ENCODE data around the gene RBM34. TPM values are rescaled to one million over a fixed set of nuclear protein-coding genes. Genes with fewer than 3 reads are reported as not detected.

Gene RBM34
- total and polyA plus RNA-seq, 5 experiments from 2014 or later, result 66.1 to 164 (median 92.1) TPM

DNA sequence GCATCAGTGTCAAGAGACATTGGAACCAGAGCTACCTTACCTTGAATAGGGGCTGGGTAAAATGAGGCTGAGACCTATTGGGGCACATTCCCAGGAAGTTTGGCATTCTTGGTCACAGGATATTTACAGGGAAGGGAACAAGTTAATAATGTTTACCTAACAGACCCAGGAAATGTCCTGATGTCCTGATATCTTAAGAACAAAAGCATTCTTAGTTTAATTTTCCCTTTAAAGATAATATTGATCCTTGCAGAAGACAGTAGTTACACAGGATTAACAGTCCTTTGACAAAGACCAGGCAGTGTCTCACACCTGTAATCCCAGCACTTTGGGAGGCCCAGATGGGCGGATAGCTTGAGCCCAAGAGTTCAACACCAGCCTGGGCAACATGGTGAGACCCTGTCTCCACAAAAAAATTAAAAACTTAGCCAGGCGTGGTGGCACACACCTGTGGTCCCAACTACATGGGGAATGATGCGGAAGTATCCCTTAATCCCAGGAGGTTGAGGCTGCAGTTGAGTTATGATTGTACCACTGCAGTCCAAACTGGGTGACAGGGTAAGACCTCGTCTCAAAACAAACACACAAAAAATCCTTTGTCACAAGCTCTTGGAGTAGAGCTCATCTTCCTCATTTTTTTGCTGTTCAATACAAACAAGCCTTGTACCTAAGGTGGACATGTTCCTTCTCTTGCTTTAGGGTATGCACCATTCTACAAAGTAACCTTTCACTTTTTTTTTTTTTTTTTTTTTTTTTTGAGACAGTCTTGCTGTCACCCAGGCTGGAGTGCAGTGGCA is 31.1 kb downstream of the RBM34 start:
- Mint-ChIP-seq H3K27ac (peak overlapping the region; percentile 75 to 99 (median 97)), H3K4me1 (peaks cover 10 to 39% (median 35%) of the 10 kb centered on the region in 4 donors), H3K27me3 (no peaks in the 10 kb centered on the region), H3K9me3 (no peaks in the 10 kb centered on the region), H3K4me3 (peak overlapping the region in 9 of 10 donors; percentile 46 to 98 (median 93)), H3K36me3 (peaks cover 0 to 49% (median 5%) of the 10 kb centered on the region in 3 donors)
- DNase-seq, result no peak
- POLR2A ChIA-PET, result interaction anchor here (0.6 to 2.5 kb wide), 9 partner anchors 9 to 841 kb away, joined by 3 to 14 read pairs (median 4); partner anchors contain the start of genes ARID4B, GGPS1 and RBM34
- ATAC-seq, result no peak

DNA sequence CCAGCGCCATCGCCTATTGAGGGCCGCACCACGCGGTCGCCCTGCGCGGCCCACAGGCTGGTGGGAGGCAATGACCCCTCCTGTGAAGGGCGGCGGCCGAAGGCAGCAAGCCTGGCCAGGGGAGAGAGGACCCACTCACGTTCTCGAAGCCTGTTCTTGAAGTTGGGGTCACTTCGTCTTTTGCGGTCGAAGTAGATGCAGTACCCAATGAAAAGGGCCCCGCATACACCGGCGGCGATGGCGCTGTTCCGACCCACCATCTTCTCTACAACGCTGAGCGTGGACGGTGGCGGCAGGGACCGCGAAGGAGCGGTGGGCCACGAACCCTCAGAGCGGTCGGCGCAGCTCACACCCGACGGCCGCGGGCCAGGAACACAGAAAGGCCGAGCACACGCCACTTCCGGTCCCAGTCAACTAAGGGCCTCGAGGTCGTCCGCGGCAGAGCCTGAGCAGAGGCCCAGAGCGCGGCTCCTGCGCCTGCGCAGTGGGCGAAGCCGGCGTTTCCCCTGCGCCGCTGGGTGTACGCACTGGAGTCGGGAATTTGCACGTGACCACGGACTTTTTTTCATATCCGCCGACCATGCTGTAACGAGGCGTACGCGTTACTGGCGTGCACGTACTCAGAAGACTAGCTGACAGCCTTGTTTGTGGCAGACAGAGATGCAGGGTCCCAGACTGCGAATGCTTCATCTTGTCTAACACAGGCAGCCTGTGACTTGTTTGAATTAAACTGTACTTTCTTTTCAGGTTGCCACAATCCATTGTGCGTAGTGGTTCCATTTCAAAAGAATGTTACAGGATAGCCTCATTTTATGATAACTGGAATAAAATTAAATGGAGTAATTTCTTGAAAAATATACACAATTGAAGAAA is 32.4 kb downstream of the RBM34 start, which contains the start of gene TOMM20:
Gene TOMM20, minus strand, starts transcription at position 382 of the 873 bp plus-strand sequence. Its CDS starts 122 bp downstream, at position 260.
- H3K4me3 Mint-ChIP-seq, result peak within 1 kb of the TSS; percentile 86 to 98 (median 96)
- H3K36me3 Mint-ChIP-seq, result peaks cover 0 to 44% (median 7%) of the 10 kb centered on the region in 3 donors
- DNase-seq (peak; percentile 90 to 97 (median 94)), ATAC-seq (peak; percentile 89 to 91)
- H3K9me3 Mint-ChIP-seq, result no peaks in the 10 kb centered on the region
- no peaks in the 10 kb centered on the region for H3K27me3 Mint-ChIP-seq
- H3K27ac Mint-ChIP-seq, result peak within 1 kb of the TSS; percentile 95 to 99 (median 98)
- H3K4me1 Mint-ChIP-seq, result peaks cover 13 to 48% (median 44%) of the 10 kb centered on the region in 4 donors
- POLR2A ChIA-PET, result interaction anchor here (0.6 to 4.1 kb wide), 10 partner anchors 10 to 650 kb away, joined by 3 to 24 read pairs (median 3); partner anchors contain the start of genes ARID4B, B3GALNT2, GGPS1 and RBM34

DNA sequence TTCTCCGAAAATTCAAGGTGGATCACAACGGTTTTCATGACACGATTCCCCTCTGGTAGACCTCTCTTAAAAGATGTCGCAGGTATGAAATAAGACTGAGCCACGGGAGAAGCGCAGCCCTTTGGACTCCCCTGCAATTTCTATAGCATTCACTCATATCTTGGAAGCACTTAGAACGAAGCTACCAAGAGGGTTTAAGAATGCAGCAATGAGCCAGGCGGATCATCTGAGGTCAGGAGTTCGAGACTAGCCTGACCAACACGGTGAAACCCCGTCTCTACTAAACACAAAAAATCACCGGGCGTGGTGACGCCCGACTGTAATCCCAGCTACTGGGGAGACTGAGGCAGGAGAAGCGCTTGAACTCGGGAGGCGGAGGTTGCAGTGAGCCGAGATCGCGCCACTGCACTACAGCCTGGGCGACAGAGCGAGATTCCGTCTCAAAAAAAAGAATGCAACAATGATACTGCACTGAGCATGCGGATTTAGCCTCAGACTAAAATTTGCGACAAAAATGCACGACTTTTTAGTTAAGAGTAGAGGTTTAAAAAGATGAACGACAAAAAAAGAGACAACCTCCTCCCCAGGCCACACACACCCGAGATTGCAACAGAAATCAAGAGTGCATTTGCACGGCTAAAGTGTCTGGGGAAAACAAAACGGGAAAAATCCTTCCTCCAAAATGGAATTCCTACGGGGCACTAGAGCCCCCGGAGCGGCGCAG is 33.2 kb downstream of the RBM34 start:
- Mint-ChIP-seq H3K27me3 (no peaks in the 10 kb centered on the region), H3K4me1 (peaks cover 17 to 56% (median 52%) of the 10 kb centered on the region in 4 donors), H3K27ac (peak overlapping the region; percentile 95 to 99 (median 98)), H3K9me3 (no peaks in the 10 kb centered on the region), H3K36me3 (peaks cover 0 to 42% (median 7%) of the 10 kb centered on the region in 3 donors), H3K4me3 (peak overlapping the region; percentile 86 to 98 (median 96))
- DNase-seq (peak in 1 of 10 donors; percentile 4), ATAC-seq (peak; percentile 3 to 7)
- POLR2A ChIA-PET, result interaction anchor here (1.1 to 4.1 kb wide), 6 partner anchors 25 to 517 kb away, joined by 3 to 24 read pairs (median 5); partner anchors contain the start of genes ARID4B, GGPS1 and RBM34

- ATAC-seq (no peak), DNase-seq (no peak)
- POLR2A ChIA-PET, result interaction anchor here (1.1 to 4.1 kb wide), 5 partner anchors 24 to 201 kb away, joined by 3 to 24 read pairs (median 6); partner anchors contain the start of genes ARID4B, GGPS1 and RBM34
- Mint-ChIP-seq H3K4me1 (peaks cover 18 to 62% (median 59%) of the 10 kb centered on the region in 4 donors), H3K27me3 (no peaks in the 10 kb centered on the region), H3K9me3 (no peaks in the 10 kb centered on the region), H3K27ac (peak overlapping the region; percentile 83 to 99 (median 98)), H3K4me3 (peak overlapping the region; percentile 86 to 98 (median 96)), H3K36me3 (peaks cover 0 to 42% (median 7%) of the 10 kb centered on the region in 3 donors)
Observed at GRCh38 chr1:235127203-235127602, 33.8 kb downstream of the RBM34 start.

DNA sequence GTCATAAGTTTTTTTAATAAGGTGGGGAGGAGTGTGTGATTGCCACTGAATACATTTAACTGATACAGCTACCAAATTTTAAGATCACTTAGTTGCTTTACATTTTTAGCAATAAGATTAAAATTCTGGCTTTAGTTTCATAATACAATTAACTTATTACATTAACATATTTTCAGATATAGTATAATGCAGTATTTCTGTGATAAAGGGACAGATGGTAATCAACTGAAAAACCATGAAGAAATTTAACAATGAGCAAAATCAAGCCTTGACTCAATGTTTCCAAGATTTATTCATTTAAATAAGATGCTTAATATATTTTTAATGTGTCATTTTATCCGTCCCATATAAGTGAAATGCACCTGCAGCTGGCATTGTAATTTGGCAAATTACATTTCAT is 36.4 kb downstream of the RBM34 start:
- Mint-ChIP-seq H3K27ac (peak overlapping the region in 4 of 10 donors; percentile 17 to 65 (median 36)), H3K27me3 (no peaks in the 10 kb centered on the region), H3K4me3 (peak overlapping the region in 6 of 10 donors; percentile 45 to 76 (median 56))

GRCh38 chr1:235124111-235124510 is 36.9 kb downstream of the RBM34 start:
- Mint-ChIP-seq H3K27ac (peak overlapping the region in 5 of 10 donors; percentile 17 to 65 (median 37)), H3K4me3 (peak overlapping the region in 8 of 10 donors; percentile 30 to 76 (median 56)), H3K9me3 (no peaks in the 10 kb centered on the region), H3K4me1 (peaks cover 20 to 68% (median 62%) of the 10 kb centered on the region in 4 donors), H3K36me3 (peaks cover 0 to 64% (median 11%) of the 10 kb centered on the region in 3 donors), H3K27me3 (no peaks in the 10 kb centered on the region)
- POLR2A ChIA-PET, result no interaction called here
- ATAC-seq (no peak), DNase-seq (no peak)

More for the DNA sequence above, 36.4 kb downstream of the RBM34 start:
- no peak for ATAC-seq
- POLR2A ChIA-PET, result interaction anchor here (0.6 kb wide), 1 partner anchor 8 kb away, joined by 3 read pairs; no protein-coding TSS in a partner anchor
- Mint-ChIP-seq H3K4me1 (peaks cover 20 to 70% (median 64%) of the 10 kb centered on the region in 4 donors), H3K36me3 (peaks cover 0 to 59% (median 9%) of the 10 kb centered on the region in 3 donors), H3K9me3 (no peaks in the 10 kb centered on the region)
- no peak for DNase-seq

GRCh38 chr1:235122348-235122747 is 38.7 kb downstream of the RBM34 start:
- Mint-ChIP-seq H3K27me3 (no peaks in the 10 kb centered on the region), H3K9me3 (no peaks in the 10 kb centered on the region), H3K4me1 (peaks cover 16 to 53% (median 51%) of the 10 kb centered on the region in 4 donors), H3K4me3 (peak overlapping the region in 4 of 10 donors; percentile 8 to 53 (median 35)), H3K27ac (peak overlapping the region in 3 of 10 donors; percentile 44 to 72 (median 54)), H3K36me3 (peaks cover 0 to 82% (median 22%) of the 10 kb centered on the region in 3 donors)
- no peak for DNase-seq
- ATAC-seq, result no peak
- POLR2A ChIA-PET, result interaction anchor here (1.3 kb wide), 1 partner anchor 76 kb away, joined by 4 read pairs; no protein-coding TSS in a partner anchor

DNA sequence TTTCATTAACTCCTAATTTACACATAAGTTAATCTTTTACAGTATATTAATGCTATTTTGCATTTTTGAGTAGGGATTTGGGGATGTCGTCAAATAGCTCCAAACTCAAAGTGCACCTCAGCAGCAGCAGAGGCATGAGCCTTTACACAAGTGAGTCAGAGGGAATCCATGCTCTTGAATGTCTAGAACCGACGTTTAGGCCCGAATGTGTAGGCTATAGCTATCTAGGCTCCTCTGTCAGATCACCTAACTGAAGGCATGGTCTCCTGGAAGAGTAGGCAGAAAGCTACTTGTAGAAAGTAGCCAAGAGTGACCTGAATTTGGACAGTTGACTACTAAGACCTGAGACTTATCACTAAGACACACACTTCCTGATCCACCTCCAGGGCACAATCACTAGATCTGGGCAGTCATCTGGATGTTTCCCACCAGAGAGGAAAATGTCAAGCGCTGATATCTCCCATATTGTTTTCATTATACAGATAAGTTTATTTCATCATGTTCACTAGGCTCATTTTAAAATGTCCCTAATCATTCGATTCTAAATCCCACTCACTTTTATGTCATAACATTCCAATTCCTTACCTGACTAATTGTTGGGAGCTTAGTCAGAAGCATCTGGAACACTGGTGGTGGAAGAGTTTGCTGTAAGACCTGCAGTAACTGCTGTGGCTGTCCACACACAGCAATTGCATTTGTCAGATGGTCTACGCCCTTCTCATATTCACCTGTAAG is 47.7 kb downstream of the RBM34 start:
- no peak overlapping the region for H3K4me3 Mint-ChIP-seq
- H3K4me1 Mint-ChIP-seq, result peaks cover 1 to 8% (median 4%) of the 10 kb centered on the region in 4 donors
- H3K27me3 Mint-ChIP-seq, result no peaks in the 10 kb centered on the region
- POLR2A ChIA-PET, result no interaction called here
- peaks cover 5 to 95% (median 39%) of the 10 kb centered on the region in 3 donors for H3K36me3 Mint-ChIP-seq
- no peak for DNase-seq
- H3K9me3 Mint-ChIP-seq, result no peaks in the 10 kb centered on the region
- ATAC-seq, result no peak
- peak overlapping the region in 2 of 10 donors; percentile 22 to 58 for H3K27ac Mint-ChIP-seq

DNA sequence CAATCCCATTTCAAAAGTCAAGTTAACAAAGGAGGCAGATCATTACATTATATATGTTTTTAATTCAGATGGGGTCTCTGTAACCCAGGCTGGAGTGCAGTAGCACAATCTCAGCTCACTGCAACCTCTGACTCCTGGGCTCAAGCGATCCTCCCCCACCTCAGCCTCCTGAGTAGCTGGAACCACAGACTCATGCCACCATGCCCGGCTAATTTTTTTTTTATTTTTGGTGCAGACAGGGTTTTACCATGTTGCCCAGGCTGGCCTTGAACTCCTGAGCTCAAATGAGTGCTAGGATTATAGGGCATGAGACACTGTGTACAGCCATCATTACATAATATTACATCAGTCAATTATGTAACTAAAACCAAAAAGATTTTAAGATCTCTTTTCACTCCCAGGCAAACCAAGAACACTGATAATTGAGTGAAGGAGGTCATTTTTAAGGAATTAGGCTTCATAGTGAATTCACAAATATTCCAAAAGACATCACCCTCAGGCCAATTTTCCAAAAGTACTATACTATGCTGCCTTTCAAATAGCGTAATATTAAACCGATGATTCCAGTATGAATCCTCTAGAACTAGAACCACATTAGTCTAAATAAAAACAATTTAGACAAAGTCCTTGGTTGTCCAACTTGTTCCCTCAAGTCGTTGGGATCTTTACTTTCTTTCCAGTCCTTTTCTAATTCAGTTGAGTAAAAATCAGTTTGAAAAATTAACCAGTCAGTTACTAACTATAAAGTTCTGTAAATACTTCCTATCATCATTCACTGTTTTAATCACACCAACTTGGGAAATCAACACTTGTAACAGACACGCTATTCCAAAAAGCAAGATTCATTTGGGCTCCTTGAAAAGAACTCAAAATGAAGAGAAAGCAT is 48.5 kb downstream of the RBM34 start:
- peaks cover under 1 to 11% (median 3%) of the 10 kb centered on the region in 4 donors for H3K4me1 Mint-ChIP-seq
- no peaks in the 10 kb centered on the region for H3K9me3 Mint-ChIP-seq
- H3K27ac Mint-ChIP-seq, result peak overlapping the region in 2 of 10 donors; percentile 37 to 58
- DNase-seq, result no peak
- POLR2A ChIA-PET, result no interaction called here
- peaks cover 5 to 95% (median 34%) of the 10 kb centered on the region in 3 donors for H3K36me3 Mint-ChIP-seq
- no peak for ATAC-seq
- no peak overlapping the region for H3K4me3 Mint-ChIP-seq
- no peaks in the 10 kb centered on the region for H3K27me3 Mint-ChIP-seq

DNA sequence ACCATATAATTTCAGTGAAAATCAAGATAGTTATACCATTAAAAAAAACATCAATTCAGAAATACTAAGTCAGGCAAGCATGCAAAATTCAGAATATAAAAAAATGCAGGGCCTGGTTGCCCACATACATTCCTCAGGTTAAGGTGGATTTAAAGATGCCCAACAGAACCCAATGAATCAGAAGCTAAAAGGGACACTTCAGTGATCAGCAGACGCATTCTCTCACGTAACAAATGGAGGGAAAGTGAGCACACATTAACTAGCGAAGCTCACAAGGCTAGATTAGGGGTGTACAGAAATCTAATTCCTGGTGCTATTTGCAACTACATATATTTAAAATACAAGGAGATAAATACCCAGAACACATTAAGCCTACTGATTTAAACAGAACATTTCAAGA is 49.9 kb downstream of the RBM34 start:
- Mint-ChIP-seq H3K4me3 (no peak overlapping the region), H3K4me1 (peaks cover 2 to 16% (median 8%) of the 10 kb centered on the region in 4 donors), H3K27ac (peak overlapping the region in 2 of 10 donors; percentile 14 to 38), H3K27me3 (no peaks in the 10 kb centered on the region), H3K9me3 (no peaks in the 10 kb centered on the region), H3K36me3 (peaks cover 5 to 88% (median 34%) of the 10 kb centered on the region in 3 donors)
- ATAC-seq, result no peak
- no peak for DNase-seq
- POLR2A ChIA-PET, result no interaction called here
